Panc1 (cell line): ENCODE measurements around the gene PPP2R1B.

Experiments used
- CTCF ChIP-seq: fragments of 450-650 bp; IDR thresholded peaks from 2 replicates; pipeline ENCODE4 v1.5.1; 2017; ENCODE audit warnings: mild to moderate bottlenecking
- POLR2AphosphoS5 ChIP-seq: IDR thresholded peaks from 2 replicates; pipeline ENCODE4 v1.6.1; 2012; ENCODE audit warnings: mild to moderate bottlenecking, low read depth, low read length, moderate library complexity
- REST ChIP-seq, 2 experiments: IDR thresholded peaks; 2 replicates each; pipeline ENCODE4 v1.6.1; 2011 to 2012; ENCODE audit warnings: low read depth in 2 of 2, control low read depth in 1 of 2, low read length in 1 of 2, mild to moderate bottlenecking in 1 of 2, moderate library complexity in 1 of 2; ENCODE audit not compliant: insufficient read depth in 1 of 2

DNA sequence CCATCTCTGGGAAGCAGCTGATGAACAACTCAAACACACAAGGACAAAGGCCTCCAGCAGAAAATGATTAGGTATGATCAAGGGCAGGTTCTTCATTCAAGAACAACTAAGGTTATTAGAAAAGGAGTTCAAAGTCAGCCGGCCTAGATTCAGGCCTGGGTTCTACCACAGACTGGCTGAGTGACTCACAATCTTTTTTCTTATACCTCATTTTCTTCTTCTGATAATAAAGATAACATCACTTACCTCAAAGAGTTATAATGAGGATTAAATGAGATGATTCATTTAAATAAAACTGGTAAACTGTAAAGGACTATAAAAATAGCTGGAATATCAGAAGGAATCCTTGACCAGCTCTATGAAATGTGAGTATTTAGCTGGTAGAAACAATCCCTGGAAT lies 49.3 kb upstream of the PPP2R1B start:
- TF ChIP-seq CTCF (no peak), REST (IDR thresholded peaks at IDR 0.05; ENCODE audit: insufficient read depth in 1 of 2, low read depth in 2 of 2, low read length in 1 of 2) (no peak), POLR2AphosphoS5 (no peak)
